ENCODE data around the gene ADGRE3. TPM values are rescaled to one million over a fixed set of nuclear protein-coding genes. Genes with fewer than 3 reads are reported as not detected.

Gene ADGRE3
- total and polyA plus RNA-seq, 2 of the 8 experiments (the other 6 are each of a cell fraction or from before 2014, with no cell fraction given) = not detected

DNA sequence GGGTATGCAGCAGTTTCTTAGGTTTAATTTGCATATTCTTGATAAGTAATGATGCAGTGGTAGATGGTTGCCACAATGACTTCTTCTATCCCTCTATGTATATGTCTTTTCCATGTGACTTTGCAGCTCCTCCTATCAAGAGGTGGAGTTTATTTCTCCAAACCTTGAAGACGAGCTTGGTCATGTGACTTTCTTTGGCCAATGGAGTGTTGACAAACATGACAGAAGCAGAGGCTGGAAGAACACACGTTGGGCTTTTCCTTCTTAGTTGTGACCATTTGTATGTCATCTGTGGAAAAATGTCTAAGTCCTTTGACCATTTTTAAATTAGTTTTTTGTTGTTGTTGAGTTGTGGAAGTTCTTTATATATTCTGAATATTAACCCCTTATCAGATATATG, 47.5 kb upstream of the ADGRE3 start:
- H2BK120ac ChIP-seq (replicated peaks; ENCODE audit: low read depth, low read length) = no peak overlapping the region

More for the DNA sequence above, 47.5 kb upstream of the ADGRE3 start:
- Histone ChIP-seq H2BK15ac (ENCODE audit: low read length) (no peak overlapping the region), H3K4me2 (ENCODE audit: insufficient read depth in 1 of 2, low read depth in 2 of 2, low read length in 2 of 2) (no peak overlapping the region), H3K27me3 (replicated peaks in 1 of 4; ENCODE audit: control insufficient read depth in 3 of 4, extremely low read depth in 1 of 4, insufficient read depth in 3 of 4, low read length in 3 of 4) (no peaks in the 10 kb centered on the region; a peak in 1 of 7 replicates), H4K5ac (ENCODE audit: insufficient read length, low read depth, low read length) (no peak overlapping the region), H2AFZ (ENCODE audit: low read length) (no peak overlapping the region), H4K8ac (ENCODE audit: extremely low read depth, insufficient read depth, low read length) (no peak overlapping the region), H3K4me1 (replicated peaks in 1 of 4; ENCODE audit: control insufficient read depth in 3 of 4, insufficient read depth in 4 of 4, low read length in 3 of 4) (no peaks in the 10 kb centered on the region), H3K23me2 (ENCODE audit: low read depth, low read length) (no peaks in the 10 kb centered on the region), H2AK5ac (ENCODE audit: low read depth, low read length) (no peak overlapping the region), H3K79me1 (ENCODE audit: low read depth, low read length) (no peaks in the 10 kb centered on the region), H2BK12ac (ENCODE audit: low read depth, low read length) (no peak overlapping the region), H3K79me2 (ENCODE audit: control insufficient read depth in 1 of 2, insufficient read depth in 2 of 2, low read length in 2 of 2) (no peaks in the 10 kb centered on the region), H3K9me3 (ENCODE audit: insufficient read depth in 2 of 2, low read depth in 1 of 2, low read length in 1 of 2) (peaks cover 68 to 79% of the 10 kb centered on the region in 2 experiments), H3K36me3 (ENCODE audit: control insufficient read depth in 2 of 4, insufficient read depth in 4 of 4, low read length in 3 of 4) (peaks cover 4 to 28% (median 19%) of the 10 kb centered on the region in 4 experiments; a peak in 6 of 8 replicates), H2BK20ac (ENCODE audit: low read length) (no peak overlapping the region), H3K14ac (ENCODE audit: insufficient read length) (no peak overlapping the region), H3K23ac (ENCODE audit: insufficient read length) (no peak overlapping the region), H3K4me3 (ENCODE audit: extremely low read depth in 1 of 4, insufficient read depth in 2 of 4, low read depth in 3 of 4, low read length in 4 of 4) (no peak overlapping the region), H2BK5ac (ENCODE audit: low read depth, low read length) (no peak overlapping the region), H3K56ac (replicated peaks; ENCODE audit: insufficient read length, low read depth, low read length) (no peak overlapping the region), H3K27ac (ENCODE audit: low read depth, low read length) (no peak overlapping the region), H3K9ac (replicated peaks in 1 of 4; ENCODE audit: extremely low read depth in 1 of 4, low read depth in 3 of 4, low read length in 3 of 4) (no peak overlapping the region), H3K4ac (replicated peaks; ENCODE audit: insufficient read length, low read depth, low read length) (no peak overlapping the region), H3K18ac (ENCODE audit: extremely low read depth, low read length) (no peak overlapping the region), H4K20me1 (replicated peaks in 1 of 2; ENCODE audit: control insufficient read depth in 1 of 2, insufficient read depth in 2 of 2, low read length in 2 of 2) (no peaks in the 10 kb centered on the region), H4K91ac (replicated peaks; ENCODE audit: insufficient read length, low read length) (no peak overlapping the region)
- DNase-seq (ENCODE audit: low read depth in 1 of 2, low spot score in 2 of 2) = no peak
- WGBS, 2 experiments (ENCODE audit: extremely low coverage in 1 of 2, insufficient coverage in 1 of 2, insufficient read length in 1 of 2, insufficient replicate concordance in 2 of 2, low coverage in 1 of 2, low lambda C conversion rate in 2 of 2, missing lambda C conversion rate in 1 of 2) = 87% methylated on average over 2 of the region's 2 CpGs; no CpG with 5 or more reads in 1 of the 2 experiments
- CTCF ChIA-PET (ENCODE audit: partially characterized antibody) = no interaction called here
- no peak for FAIRE-seq
- TF ChIP-seq CREB1 (IDR thresholded peaks at IDR 0.05) (no peak), KDM5A (IDR thresholded peaks at IDR 0.05; ENCODE audit: low read length) (no peak), KDM1A (IDR thresholded peaks at IDR 0.05; ENCODE audit: borderline replicate concordance, low read length) (no peak)
- POLR2A ChIA-PET (ENCODE audit: partially characterized antibody) = no interaction called here
